GM12892 (cell line): ENCODE measurements around the gene NOMO2.
"Not testable (repeated sequence)": the region's sequence is repeated elsewhere in the genome, so short reads cannot be mapped to it uniquely, and the experiment has no call there.

Experiments
- POLR2A ChIP-seq: IDR thresholded peaks from 2 replicates; pipeline ENCODE4 v1.6.1; 2011; ENCODE audit warnings: low read depth, low read length, control low read depth
- POLR2AphosphoS5 ChIP-seq: IDR thresholded peaks from 2 replicates; pipeline ENCODE4 v1.6.1; 2011; ENCODE audit warnings: low read depth, low read length, control low read depth

DNA sequence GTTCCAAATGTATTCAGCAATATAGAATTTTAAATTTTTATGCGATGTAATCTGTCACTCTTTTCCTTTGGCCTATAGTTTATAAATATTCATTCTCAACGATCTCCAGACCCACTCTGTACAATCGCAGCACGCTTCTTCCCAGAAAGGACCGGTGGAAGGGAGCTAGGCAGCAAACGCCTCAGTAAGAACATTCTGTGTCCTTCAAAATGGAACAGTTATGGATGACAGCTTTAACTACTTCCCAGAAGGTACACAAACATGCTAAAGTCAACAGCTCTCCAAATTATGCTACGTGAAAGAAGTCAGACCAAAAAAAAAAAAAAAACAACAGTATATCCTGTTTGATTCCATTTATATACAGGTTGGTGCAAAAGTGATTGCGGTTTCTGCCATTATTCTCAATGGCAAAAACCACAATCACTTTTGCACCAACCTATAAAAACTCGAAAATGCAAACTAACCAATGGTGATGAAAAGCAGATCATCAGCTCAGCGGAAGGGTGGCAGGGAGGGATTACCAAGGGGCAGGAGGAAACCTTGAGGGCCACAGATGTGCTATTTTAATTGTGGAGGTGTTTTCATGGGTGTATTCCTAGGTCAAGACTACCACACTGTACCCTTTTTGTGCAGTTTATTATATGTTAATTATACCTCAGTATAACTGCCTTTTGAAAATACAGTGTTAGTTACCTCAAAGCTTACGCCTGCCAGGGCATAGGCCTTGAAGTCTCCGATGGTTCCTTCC lies 43.2 kb downstream of the NOMO2 start:
- not testable (repeated sequence) for TF ChIP-seq POLR2A, POLR2AphosphoS5
